GM18870 (cell line): ENCODE results near the gene ZNF773.

Experiments used
- ATAC-seq: cut with Tn5 transposase; IDR thresholded peaks from one replicate; pipeline ENCODE4 v1.9.1; 2021; ENCODE audit warnings: moderate library complexity; ENCODE audit not compliant: unreplicated experiment

The ZNF773 gene

DNA sequence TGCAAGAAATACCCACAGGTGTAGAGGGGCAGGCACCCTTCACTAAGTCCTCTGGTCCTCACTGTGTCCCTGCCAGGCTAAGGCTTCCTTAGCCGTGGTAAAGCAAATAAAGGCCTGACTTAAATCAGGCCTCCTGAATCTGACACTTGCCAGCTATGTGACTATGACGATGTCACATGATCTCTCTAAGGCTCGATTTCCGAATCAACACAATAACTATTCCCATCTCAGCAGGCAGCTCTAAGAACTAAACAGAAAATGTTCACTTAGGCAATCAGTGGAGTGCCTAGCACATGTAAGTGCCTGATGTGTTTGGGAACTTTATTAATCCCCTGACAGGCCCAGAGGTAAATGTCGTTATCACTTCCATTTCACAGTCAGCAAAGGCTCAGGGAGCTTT lies 57.9 kb downstream of the ZNF773 start:
- ATAC-seq, result no peak
